Brain microvascular endothelial cell (primary cell): ENCODE results near the gene CBLB.

Experiments used
- DNase-seq: peaks from one replicate; pipeline ENCODE4 v3.0.0-alpha.2; 2020
- H3K27ac ChIP-seq: fragments of 250-450 bp; sonication (Bioruptor Pico); 2 replicates; pipeline ENCODE4 v1.5.1; 2020; ENCODE audit warnings: mild to moderate bottlenecking, moderate library complexity
- H3K27me3 ChIP-seq: fragments of 250-450 bp; sonication (Bioruptor Pico); replicated peaks from 2 replicates; pipeline ENCODE4 v1.5.1; 2020; ENCODE audit warnings: mild to moderate bottlenecking
- H3K36me3 ChIP-seq: fragments of 250-450 bp; sonication (Bioruptor Pico); replicated peaks from 2 replicates; pipeline ENCODE4 v1.5.1; 2020; ENCODE audit warnings: mild to moderate bottlenecking
- H3K4me3 ChIP-seq: 2 replicates; pipeline ENCODE4 v1.5.1; 2011; ENCODE audit warnings: low read depth, mild to moderate bottlenecking, control low read depth, low read length, moderate library complexity
- CTCF ChIP-seq: IDR thresholded peaks from 2 replicates; pipeline ENCODE4 v1.5.1; 2011; ENCODE audit warnings: low read depth, mild to moderate bottlenecking, moderate library complexity, low read length, control low read depth, inconsistent platforms; ENCODE audit errors: missing control alignments
- in situ Hi-C: cut with HindIII; loops from 2 replicates; pipeline ENCODE4 v1.10.0; 2017; ENCODE audit warnings: low sequenced_read_pairs, low pct_ligation_motif_present

Gene CBLB

DNA sequence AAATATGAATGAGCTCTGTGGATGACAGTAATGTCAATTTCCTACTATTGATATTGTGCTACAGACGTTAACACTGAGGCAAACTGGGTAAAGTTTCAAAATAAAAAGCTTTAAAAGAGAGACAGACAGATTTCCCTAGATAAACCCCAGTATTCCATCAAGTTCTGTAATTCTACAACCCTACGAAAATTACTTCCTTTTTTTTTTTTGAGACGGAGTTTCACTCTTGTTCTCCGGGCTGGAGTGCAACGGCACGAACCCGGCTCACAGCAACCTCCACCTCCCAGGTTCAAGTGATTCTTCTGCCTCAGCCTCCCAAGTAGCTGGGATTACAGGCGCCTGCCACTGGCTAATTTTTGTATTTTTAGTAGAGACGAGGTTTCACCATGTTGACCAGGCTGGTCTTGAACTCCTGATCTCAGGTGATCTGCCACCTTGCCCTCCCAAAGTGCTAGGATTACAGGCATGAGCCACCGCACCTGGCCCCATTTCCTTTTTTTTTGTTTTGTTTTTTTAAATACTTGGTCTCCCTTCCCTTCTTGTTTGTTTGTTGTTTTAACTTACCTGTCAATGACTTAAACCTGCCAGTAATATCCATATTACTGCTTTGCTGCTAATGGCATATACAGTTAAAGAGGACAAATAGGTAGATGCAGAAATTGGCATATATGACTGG is 57.2 kb downstream of the CBLB start:
- H3K36me3 ChIP-seq = no peaks in the 10 kb centered on the region
- no peak overlapping the region for H3K4me3 ChIP-seq
- H3K27ac ChIP-seq = no peak overlapping the region
- no peak for DNase-seq
- in situ Hi-C loops = no loop called here
- no peak for TF ChIP-seq CTCF
- no peaks in the 10 kb centered on the region for H3K27me3 ChIP-seq

GRCh38 chr3:105809208-105809888 is 59.5 kb downstream of the CBLB start:
- TF ChIP-seq CTCF = no peak
- in situ Hi-C loops = no loop called here
- no peaks in the 10 kb centered on the region for H3K27me3 ChIP-seq

GRCh38 chr3:105807701-105808100 is 61.1 kb downstream of the CBLB start:
- H3K36me3 ChIP-seq = no peaks in the 10 kb centered on the region
- in situ Hi-C loops = no loop called here
- no peak overlapping the region for H3K4me3 ChIP-seq
- TF ChIP-seq CTCF = no peak
- no peak overlapping the region for H3K27ac ChIP-seq
- DNase-seq = no peak
- no peaks in the 10 kb centered on the region for H3K27me3 ChIP-seq

More at GRCh38 chr3:105809208-105809888, 59.5 kb downstream of the CBLB start:
- DNase-seq = no peak
- no peaks in the 10 kb centered on the region for H3K36me3 ChIP-seq
- H3K27ac ChIP-seq = no peak overlapping the region
- H3K4me3 ChIP-seq = no peak overlapping the region

GRCh38 chr3:105807146-105807545 is 61.7 kb downstream of the CBLB start:
- TF ChIP-seq CTCF = no peak

GRCh38 chr3:105806359-105806758 is 62.5 kb downstream of the CBLB start:
- no peak for TF ChIP-seq CTCF
- in situ Hi-C loops = no loop called here
- DNase-seq = no peak
- Histone ChIP-seq H3K36me3 (no peaks in the 10 kb centered on the region), H3K27ac (peak overlapping the region; percentile 48), H3K4me3 (no peak overlapping the region), H3K27me3 (no peaks in the 10 kb centered on the region)

More at GRCh38 chr3:105807146-105807545, 61.7 kb downstream of the CBLB start:
- H3K27ac ChIP-seq = no peak overlapping the region
- H3K4me3 ChIP-seq = no peak overlapping the region
- in situ Hi-C loops = no loop called here
- no peaks in the 10 kb centered on the region for H3K27me3 ChIP-seq
- DNase-seq = no peak
- H3K36me3 ChIP-seq = no peaks in the 10 kb centered on the region
